WERI-Rb-1 (cell line): Measurements from ENCODE around the gene IMP3.

Experiments
- DNase-seq: peaks from one replicate; pipeline ENCODE4 v3.0.0-alpha.2; 2020
- H3K27ac ChIP-seq: fragments of 250-450 bp; sonication (Bioruptor Pico); 2 replicates; pipeline ENCODE4 v1.5.1; 2020; ENCODE audit warnings: mild to moderate bottlenecking, moderate library complexity
- H3K27me3 ChIP-seq: fragments of 250-450 bp; sonication (Bioruptor Pico); 2 replicates; pipeline ENCODE4 v1.5.1; 2021; ENCODE audit warnings: mild to moderate bottlenecking, low read depth, moderate library complexity; ENCODE audit not compliant: insufficient read depth, severe bottlenecking
- H3K36me3 ChIP-seq: fragments of 250-450 bp; sonication (Bioruptor Pico); 2 replicates; pipeline ENCODE4 v1.5.1; 2020; ENCODE audit warnings: mild to moderate bottlenecking, moderate library complexity
- H3K4me3 ChIP-seq: 2 replicates; pipeline ENCODE4 v1.5.1; 2011; ENCODE audit warnings: low read depth, mild to moderate bottlenecking, control low read depth, low read length
- H3K9me3 ChIP-seq: fragments of 250-450 bp; sonication (Bioruptor Pico); 2 replicates; pipeline ENCODE4 v1.5.1; 2021; ENCODE audit warnings: mild to moderate bottlenecking, moderate library complexity; ENCODE audit not compliant: severe bottlenecking
- CTCF ChIP-seq: IDR thresholded peaks from 2 replicates; pipeline ENCODE4 v1.5.1; 2011; ENCODE audit warnings: low read depth, mild to moderate bottlenecking, control low read depth, inconsistent platforms, low read length

IMP3 gene

GRCh38 chr15:75663931-75664421 lies 24.0 kb upstream of the IMP3 start:
- no peak overlapping the region for H3K4me3 ChIP-seq
- no peaks in the 10 kb centered on the region for H3K27me3 ChIP-seq
- H3K27ac ChIP-seq: no peak overlapping the region
- H3K36me3 ChIP-seq: no peaks in the 10 kb centered on the region
- no peak for TF ChIP-seq CTCF
- DNase-seq: no peak
- H3K9me3 ChIP-seq: no peaks in the 10 kb centered on the region

- Histone ChIP-seq H3K9me3 (no peaks in the 10 kb centered on the region), H3K27me3 (no peaks in the 10 kb centered on the region), H3K4me3 (no peak overlapping the region), H3K36me3 (no peaks in the 10 kb centered on the region), H3K27ac (no peak overlapping the region)
- DNase-seq: no peak
- no peak for TF ChIP-seq CTCF
Observed at GRCh38 chr15:75662823-75663519, 22.9 kb upstream of the IMP3 start.

GRCh38 chr15:75661756-75662140 lies 21.7 kb upstream of the IMP3 start:
- Histone ChIP-seq H3K4me3 (no peak overlapping the region), H3K27me3 (no peaks in the 10 kb centered on the region), H3K27ac (no peak overlapping the region), H3K9me3 (no peaks in the 10 kb centered on the region), H3K36me3 (no peaks in the 10 kb centered on the region; the same call in 1 of the 2 replicates)
- no peak for TF ChIP-seq CTCF
- no peak for DNase-seq

- TF ChIP-seq CTCF: no peak
- DNase-seq: no peak
- Histone ChIP-seq H3K9me3 (no peaks in the 10 kb centered on the region), H3K27me3 (no peaks in the 10 kb centered on the region), H3K27ac (no peak overlapping the region), H3K4me3 (no peak overlapping the region), H3K36me3 (no peaks in the 10 kb centered on the region; the same call in 1 of the 2 replicates)
Observed at GRCh38 chr15:75661100-75661755, 21.2 kb upstream of the IMP3 start.

GRCh38 chr15:75659928-75660645 lies 20.1 kb upstream of the IMP3 start:
- H3K36me3 ChIP-seq: no peaks in the 10 kb centered on the region; the same call in 1 of the 2 replicates

More at GRCh38 chr15:75659928-75660645, 20.1 kb upstream of the IMP3 start:
- peak; percentile 37 for DNase-seq
- Histone ChIP-seq H3K27ac (no peak overlapping the region; the same call in 1 of the 2 replicates), H3K9me3 (no peaks in the 10 kb centered on the region), H3K27me3 (no peaks in the 10 kb centered on the region), H3K4me3 (no peak overlapping the region)
- TF ChIP-seq CTCF: no peak
